Testis (tissue), 2 donors: ENCODE measurements around the gene PHACTR3.

ENCODE experiments used
- CTCF ChIP-seq, 3 experiments: fragments of 450-650 bp in 2 of 3; fragments of 200-600 bp in 1 of 3; sonication (generic) in 1 of 3; IDR thresholded peaks; one replicate each; pipeline ENCODE4 v1.5.1; 2016 to 2019; ENCODE audit warnings: antibody characterized with exemption in 3 of 3, mild to moderate bottlenecking in 2 of 3, moderate library complexity in 1 of 3
- POLR2A ChIP-seq: fragments of 450-650 bp; IDR thresholded peaks from one replicate; pipeline ENCODE4 v1.6.1; 2017; ENCODE audit warnings: antibody characterized with exemption, mild to moderate bottlenecking, moderate library complexity

- TF ChIP-seq CTCF (IDR thresholded peaks at IDR 0.05), result no peak
- no peak for TF ChIP-seq POLR2A
Observed at GRCh38 chr20:59586613-59587012, 17.7 kb upstream of the PHACTR3 start.
